Measurements from ENCODE around the gene TMEM250.

DNA sequence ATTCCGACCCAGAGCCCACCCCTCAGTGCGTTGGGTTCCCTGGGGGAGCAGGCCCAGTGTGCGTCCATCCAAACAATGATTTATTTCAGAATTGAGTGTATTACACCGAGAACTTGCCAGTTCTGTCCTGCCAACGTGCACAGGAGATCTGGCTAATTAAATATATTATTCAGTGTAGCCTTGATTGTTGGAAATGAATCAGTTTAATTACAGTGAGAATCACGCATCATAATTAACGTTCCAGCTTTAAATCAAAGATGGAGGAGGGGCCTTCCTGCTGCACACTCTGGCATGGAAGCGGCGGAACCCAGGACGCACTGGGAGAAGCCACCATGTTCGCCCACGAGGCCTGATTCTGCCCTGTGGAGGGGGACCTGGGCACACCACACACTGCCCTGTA lies 30.7 kb upstream of the TMEM250 start:
- no peak for TF ChIP-seq POLR2A (IDR thresholded peaks at IDR 0.05)
- TF ChIP-seq, protein P1, sequence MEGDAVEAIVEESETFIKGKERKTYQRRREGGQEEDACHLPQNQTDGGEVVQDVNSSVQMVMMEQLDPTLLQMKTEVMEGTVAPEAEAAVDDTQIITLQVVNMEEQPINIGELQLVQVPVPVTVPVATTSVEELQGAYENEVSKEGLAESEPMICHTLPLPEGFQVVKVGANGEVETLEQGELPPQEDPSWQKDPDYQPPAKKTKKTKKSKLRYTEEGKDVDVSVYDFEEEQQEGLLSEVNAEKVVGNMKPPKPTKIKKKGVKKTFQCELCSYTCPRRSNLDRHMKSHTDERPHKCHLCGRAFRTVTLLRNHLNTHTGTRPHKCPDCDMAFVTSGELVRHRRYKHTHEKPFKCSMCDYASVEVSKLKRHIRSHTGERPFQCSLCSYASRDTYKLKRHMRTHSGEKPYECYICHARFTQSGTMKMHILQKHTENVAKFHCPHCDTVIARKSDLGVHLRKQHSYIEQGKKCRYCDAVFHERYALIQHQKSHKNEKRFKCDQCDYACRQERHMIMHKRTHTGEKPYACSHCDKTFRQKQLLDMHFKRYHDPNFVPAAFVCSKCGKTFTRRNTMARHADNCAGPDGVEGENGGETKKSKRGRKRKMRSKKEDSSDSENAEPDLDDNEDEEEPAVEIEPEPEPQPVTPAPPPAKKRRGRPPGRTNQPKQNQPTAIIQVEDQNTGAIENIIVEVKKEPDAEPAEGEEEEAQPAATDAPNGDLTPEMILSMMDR (IDR thresholded peaks at IDR 0.05): no peak
- TF ChIP-seq POLR2AphosphoS5 (IDR thresholded peaks at IDR 0.05): no peak

Data from sigmoid colon (tissue), 4 donors.